Measurements from ENCODE around the gene APCDD1L. TPM values are rescaled to one million over a fixed set of nuclear protein-coding genes. Genes with fewer than 3 reads are reported as not detected.

Gene APCDD1L
- total RNA-seq, 1 donor from 2014 or later, result 0.17 TPM

DNA sequence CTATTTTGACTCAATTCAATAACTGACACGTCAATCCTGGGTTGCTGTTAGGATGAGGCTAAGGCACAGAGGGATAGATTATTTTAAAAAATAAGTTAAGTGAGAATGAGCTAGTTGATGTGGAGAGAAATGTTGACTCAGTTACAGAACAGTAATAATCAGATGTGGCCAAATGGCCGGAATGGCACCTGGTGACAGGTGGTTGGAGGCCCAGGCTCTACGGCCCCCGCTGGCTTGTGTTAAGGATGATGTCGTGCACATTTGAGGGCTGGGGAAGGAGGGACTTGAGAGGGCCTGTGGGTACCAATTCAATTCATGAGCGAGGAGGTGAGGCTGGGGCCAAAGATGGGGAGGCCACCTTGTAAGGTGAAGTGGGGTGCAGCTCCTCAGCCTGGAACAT, 31.7 kb downstream of the APCDD1L start:
- no peak for DNase-seq

GRCh38 chr20:58483051-58483450, 32.1 kb downstream of the APCDD1L start:
- no peak for DNase-seq

DNA sequence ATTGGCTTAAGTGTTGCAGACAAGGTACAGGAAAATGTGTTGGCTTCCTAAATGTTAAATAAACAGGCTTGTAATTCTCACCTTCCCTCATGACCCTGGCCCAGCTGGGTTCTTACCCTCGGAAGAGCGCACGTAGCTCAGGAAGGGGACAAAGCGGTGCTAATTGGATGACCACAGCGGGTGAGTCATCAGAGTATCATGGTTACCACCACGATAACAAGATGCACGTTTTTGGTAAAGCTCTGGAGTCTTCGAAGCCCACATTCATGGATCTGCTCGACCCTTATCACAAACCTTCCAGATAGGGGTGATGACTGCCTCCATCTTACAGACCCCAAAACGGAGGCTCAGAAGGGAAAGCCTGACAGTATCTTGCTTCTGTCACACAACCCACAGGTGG, 32.8 kb downstream of the APCDD1L start:
- DNase-seq, result peak; percentile 62

GRCh38 chr20:58481481-58482021, 33.6 kb downstream of the APCDD1L start:
- DNase-seq, result peak; percentile 81

GRCh38 chr20:58480551-58481336, 34.5 kb downstream of the APCDD1L start:
- no peak for DNase-seq

DNA sequence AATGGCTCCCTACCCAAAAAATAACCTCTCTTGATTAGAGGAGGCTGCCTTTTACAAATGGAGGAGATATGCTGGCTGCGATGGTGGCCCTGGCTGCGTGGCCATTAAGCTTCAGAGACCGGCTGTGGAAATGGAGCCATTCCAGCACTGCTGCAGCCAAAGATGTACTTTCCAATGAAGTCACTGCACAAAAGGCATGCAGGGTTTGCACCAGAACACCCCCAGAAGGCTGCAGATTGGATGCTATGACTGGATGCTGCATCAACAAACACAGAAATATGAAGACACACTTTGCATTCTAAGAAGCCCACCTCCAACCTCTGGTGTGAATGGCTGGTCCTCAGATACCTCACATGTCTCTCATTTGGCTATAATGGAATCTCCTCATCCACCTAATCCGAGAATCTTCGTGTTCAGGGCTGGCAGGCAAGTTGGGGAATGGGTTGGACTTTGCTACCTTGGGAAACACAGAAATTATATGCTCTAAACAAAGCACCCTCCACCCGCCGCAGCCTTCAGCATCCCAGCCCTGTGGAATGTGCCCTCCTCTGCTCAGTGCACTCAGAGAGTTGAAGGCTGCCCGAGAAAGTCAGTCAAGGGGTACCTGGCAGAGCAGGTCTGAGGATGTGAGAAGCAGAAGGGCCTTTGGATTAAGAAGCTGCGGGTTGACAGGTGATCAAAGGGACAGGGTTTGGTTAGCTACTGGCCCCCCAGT, 35.3 kb downstream of the APCDD1L start:
- no peak for DNase-seq

- no peak for DNase-seq
Observed at GRCh38 chr20:58478141-58478805, 36.9 kb downstream of the APCDD1L start.

GRCh38 chr20:58475466-58475865, 39.7 kb downstream of the APCDD1L start:
- no peak for DNase-seq

GRCh38 chr20:58473453-58474425, 41.5 kb downstream of the APCDD1L start:
- DNase-seq, result no peak

DNA sequence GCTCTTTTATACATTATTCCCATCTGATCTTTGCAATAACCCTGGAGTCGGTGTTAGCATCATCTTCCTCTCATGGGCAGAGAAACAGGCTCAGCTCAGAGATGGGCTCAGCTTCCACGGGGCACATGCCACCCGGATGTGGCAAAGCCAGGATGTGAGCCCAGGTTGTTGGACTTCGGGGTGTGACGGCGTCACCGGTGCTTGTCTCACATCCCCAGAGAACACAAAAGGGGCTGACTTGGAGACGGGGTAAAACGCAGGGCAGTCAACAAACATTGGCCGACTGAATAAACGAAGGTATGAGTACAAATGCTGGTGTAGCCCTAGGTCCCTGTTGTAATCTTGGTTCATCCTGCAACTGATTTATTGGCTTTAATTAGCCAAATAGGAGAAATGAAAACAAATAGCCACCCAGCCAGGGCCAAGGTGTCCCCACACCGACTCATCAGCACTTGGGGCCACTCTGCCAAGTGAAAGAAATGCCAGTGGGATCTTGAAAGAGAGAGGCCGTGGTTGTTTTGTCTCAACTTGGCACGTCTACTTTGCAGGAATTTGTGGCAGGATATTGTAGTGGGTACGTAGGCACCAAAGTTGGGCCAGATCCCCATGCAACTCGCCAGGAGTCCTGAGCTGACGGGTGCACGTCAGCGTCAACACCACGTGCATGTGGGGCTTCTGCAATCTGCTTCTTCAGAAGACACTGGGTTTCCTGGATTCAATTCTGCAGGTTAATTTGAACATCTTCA, 42.8 kb downstream of the APCDD1L start:
- DNase-seq, result no peak

DNA sequence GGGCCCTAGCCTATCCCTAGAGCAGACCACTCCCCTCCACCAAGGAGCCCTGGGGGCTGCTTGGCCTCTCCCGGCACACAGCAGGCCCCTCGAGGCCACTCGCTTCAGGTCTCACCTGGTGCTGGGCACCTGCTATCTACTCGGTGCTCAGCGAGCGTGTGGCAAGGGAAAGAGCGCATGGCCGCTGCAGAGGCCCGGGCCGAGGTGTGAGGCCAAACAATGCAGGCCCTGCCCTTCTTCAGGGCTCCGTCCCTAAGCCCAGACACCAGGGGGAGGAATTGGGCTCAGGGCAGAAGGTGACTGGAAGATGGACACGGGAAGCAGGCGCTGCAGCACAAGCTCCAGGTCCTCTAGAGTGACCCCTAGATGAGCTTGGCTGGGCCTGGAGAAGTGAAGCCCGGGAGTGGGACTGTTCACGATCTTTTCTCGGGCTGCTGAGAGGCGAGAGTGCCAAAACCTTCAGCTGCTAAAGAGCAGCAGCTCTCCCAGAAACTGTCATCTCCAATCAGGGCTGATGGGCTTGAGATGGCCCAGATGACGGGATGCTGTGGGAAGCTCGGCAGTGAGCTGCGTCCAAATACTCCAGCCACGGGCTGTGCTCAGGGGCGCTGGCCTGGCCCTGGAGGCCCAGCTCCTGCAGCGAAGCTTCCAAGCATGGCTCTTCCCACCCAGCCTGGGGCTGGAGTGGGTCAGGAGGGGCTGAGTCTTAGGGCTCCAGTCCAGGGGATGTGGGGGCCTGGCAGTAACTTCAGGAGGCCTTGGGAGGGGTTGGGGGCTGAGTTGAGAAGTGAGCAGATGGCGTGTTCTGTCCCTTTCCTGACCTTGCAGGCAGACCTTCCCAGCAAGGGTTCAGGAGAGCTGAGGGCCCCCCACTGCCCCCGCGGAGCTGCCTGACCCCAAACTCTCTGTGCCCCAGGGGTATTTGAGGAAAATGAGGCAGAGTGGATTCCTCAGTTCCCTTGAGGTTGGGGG, 43.7 kb downstream of the APCDD1L start:
- no peak for DNase-seq

GRCh38 chr20:58470336-58471192, 44.6 kb downstream of the APCDD1L start:
- DNase-seq, result no peak

GRCh38 chr20:58469616-58470015, 45.6 kb downstream of the APCDD1L start:
- DNase-seq, result no peak

GRCh38 chr20:58467572-58468527, 47.3 kb downstream of the APCDD1L start:
- DNase-seq, result no peak

- no peak for DNase-seq
Observed at GRCh38 chr20:58466729-58467571, 48.2 kb downstream of the APCDD1L start.

DNA sequence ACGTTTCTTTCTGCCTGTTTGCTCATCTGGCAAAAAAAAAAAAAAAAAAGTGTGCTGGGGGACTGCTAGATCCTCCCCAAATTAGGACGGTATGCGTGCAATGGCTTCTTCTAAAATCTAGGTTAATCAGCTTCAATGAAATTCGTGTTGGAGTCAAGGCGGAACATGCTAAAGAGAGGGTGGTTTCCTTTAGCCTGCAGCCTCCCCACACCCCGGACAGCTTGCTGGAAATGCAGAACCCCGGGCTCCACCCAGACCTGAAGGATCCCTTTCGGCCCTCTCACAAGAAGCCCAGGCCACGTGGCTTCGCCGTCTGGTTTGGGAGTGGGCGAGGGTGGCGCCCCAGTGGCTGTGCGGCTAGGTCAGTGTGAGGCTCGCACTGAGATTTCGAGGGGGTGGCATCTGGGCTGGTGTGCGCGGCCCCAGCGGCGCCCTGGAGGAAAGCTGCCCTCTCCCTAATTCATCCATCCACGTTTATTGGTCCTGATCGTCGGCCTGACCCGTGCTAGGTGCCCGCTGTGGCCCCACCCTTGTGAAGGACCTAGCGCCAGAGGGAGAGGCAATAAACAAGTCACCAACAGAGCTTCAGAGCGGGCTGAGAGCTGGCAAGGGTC, 49.0 kb downstream of the APCDD1L start:
- DNase-seq, result no peak

All from dermis blood vessel endothelial cell (primary cell).